Activated CD4-positive, alpha-beta memory T cell treated with anti-CD3 and anti-CD28 coated beads, Interleukin-2, amount 10 ng/mL, durations not matched to agents 7 days and 5 days (primary cell): ENCODE results near the gene TIMM9. TPM values are rescaled to one million over a fixed set of nuclear protein-coding genes. Genes with fewer than 3 reads are reported as not detected.
"Not testable (repeated sequence)": the region's sequence is repeated elsewhere in the genome, so short reads cannot be mapped to it uniquely, and the experiment has no call there.

Experiments used
- CTCF ChIA-PET: fragments of 350-600 bp; sonication (Branson Sonifier 250); formaldehyde crosslinking; loops from one replicate; lab custom pipeline; 2021; ENCODE audit warnings: antibody characterized with exemption, inconsistent platforms; lab: Charles Lee
- POLR2A ChIA-PET: fragments of 350-600 bp; sonication (Branson Sonifier 250); formaldehyde crosslinking; loops from one replicate; lab custom pipeline; 2021; ENCODE audit warnings: antibody characterized with exemption; lab: Charles Lee
- DNase-seq: peaks from one replicate; pipeline ENCODE4 v3.0.0-alpha.2; 2020
- H3K27ac Mint-ChIP-seq: one replicate; pipeline ENCODE4 v1.8.0; 2021; ENCODE audit warnings: mild to moderate bottlenecking, mixed read lengths
- H3K27me3 Mint-ChIP-seq: one replicate; pipeline ENCODE4 v1.8.0; 2021; ENCODE audit warnings: mixed read lengths
- H3K36me3 Mint-ChIP-seq: one replicate; pipeline ENCODE4 v1.8.0; 2021; ENCODE audit warnings: low read depth, mixed read lengths
- H3K4me1 Mint-ChIP-seq: one replicate; pipeline ENCODE4 v1.8.0; 2021; ENCODE audit warnings: mixed read lengths
- H3K4me3 Mint-ChIP-seq: one replicate; pipeline ENCODE4 v1.8.0; 2021; ENCODE audit warnings: mild to moderate bottlenecking, mixed read lengths
- H3K9me3 Mint-ChIP-seq: one replicate; pipeline ENCODE4 v1.8.0; 2021; ENCODE audit warnings: mixed read lengths
- total RNA-seq, 2 experiments: library from RNA; stranded (reverse); gene quantifications; one replicate each; pipeline ENCODE4 v1.2.3, GENCODE V29; 2021

Gene TIMM9
- total RNA-seq, 2 experiments from 2014 or later: 37.5 to 40.3 TPM

- Mint-ChIP-seq H3K9me3 (no peaks in the 10 kb centered on the region), H3K27ac (peak overlapping the region; percentile 50)
- POLR2A ChIA-PET: interaction anchor here (0.8 to 1.7 kb wide), 4 partner anchors 14 to 186 kb away, joined by 3 to 4 read pairs (median 4); partner anchors contain the start of genes ARID4A, PSMA3 and TOMM20L
Observed at GRCh38 chr14:58430156-58430555, 2.8 kb upstream of the TIMM9 start.

GRCh38 chr14:58428118-58428683, 870 bp upstream of the TIMM9 start:
- peak overlapping the region; percentile 97 for H3K27ac Mint-ChIP-seq
- no peaks in the 10 kb centered on the region for H3K9me3 Mint-ChIP-seq
- peak; percentile 23 for DNase-seq
- H3K4me3 Mint-ChIP-seq: peak overlapping the region; percentile 93
- H3K36me3 Mint-ChIP-seq: peaks cover 22% of the 10 kb centered on the region
- CTCF ChIA-PET: interaction anchor here (0.9 to 4.1 kb wide), 3 partner anchors 15 to 184 kb away, joined by 3 to 26 read pairs (median 3); partner anchors contain the start of genes PSMA3 and TOMM20L
- peaks cover 46% of the 10 kb centered on the region for H3K4me1 Mint-ChIP-seq
- POLR2A ChIA-PET: interaction anchor here (0.6 to 2.6 kb wide), 17 partner anchors 10 to 1821 kb away, joined by 3 to 61 read pairs (median 5); partner anchors contain the start of genes ARID4A, DAAM1, JKAMP and L3HYPDH
- no peaks in the 10 kb centered on the region for H3K27me3 Mint-ChIP-seq

More at GRCh38 chr14:58430156-58430555, 2.8 kb upstream of the TIMM9 start:
- Mint-ChIP-seq H3K27me3 (no peaks in the 10 kb centered on the region), H3K4me3 (peak overlapping the region; percentile 7), H3K4me1 (peaks cover 36% of the 10 kb centered on the region), H3K36me3 (peaks cover 23% of the 10 kb centered on the region)
- CTCF ChIA-PET: interaction anchor here (0.9 kb wide), 1 partner anchor 32 kb away, joined by 3 read pairs; no protein-coding TSS in a partner anchor
- DNase-seq: no peak

GRCh38 chr14:58426670-58427280, 556 bp downstream of the TIMM9 start:
- Mint-ChIP-seq H3K4me3 (peak overlapping the region; percentile 93), H3K4me1 (peaks cover 44% of the 10 kb centered on the region), H3K9me3 (no peaks in the 10 kb centered on the region), H3K36me3 (peaks cover 24% of the 10 kb centered on the region), H3K27me3 (no peaks in the 10 kb centered on the region), H3K27ac (peak overlapping the region; percentile 97)
- peak; percentile 47 for DNase-seq
- ChIA-PET POLR2A (interaction anchor here (0.9 to 2.6 kb wide), 21 partner anchors 9 to 1822 kb away, joined by 3 to 61 read pairs (median 4); partner anchors contain the start of genes ACTR10, ARID4A, DAAM1 and PPM1A), CTCF (interaction anchor here (0.8 to 4.1 kb wide), 4 partner anchors 31 to 182 kb away, joined by 3 to 26 read pairs (median 3); partner anchors contain the start of genes ARID4A, PSMA3 and TOMM20L)

DNA sequence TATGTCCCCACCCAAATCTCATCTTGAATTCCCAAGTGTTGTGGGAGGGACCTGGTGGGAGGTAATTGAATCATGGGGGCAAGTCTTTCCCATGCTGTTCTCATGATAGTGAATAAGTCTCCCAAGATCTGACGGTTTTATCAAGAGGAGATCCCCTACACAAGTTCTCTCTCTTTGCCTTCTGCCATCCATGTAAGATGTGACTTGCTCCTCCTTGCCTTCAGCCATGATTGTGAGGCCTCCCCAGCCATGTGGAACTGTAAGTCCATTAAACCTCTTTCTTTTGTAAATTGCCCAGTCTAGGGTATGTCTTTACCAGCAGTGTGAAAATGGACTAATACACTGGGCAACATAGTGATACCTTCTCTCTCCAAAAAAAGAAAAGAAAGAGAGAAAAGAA, 10.4 kb downstream of the TIMM9 start:
- CTCF ChIA-PET: not testable (repeated sequence)
- POLR2A ChIA-PET: interaction anchor here (0.7 kb wide), 1 partner anchor 11 kb away, joined by 3 read pairs; the partner anchor contains the start of genes KIAA0586 and TIMM9
- H3K36me3 Mint-ChIP-seq: peaks cover 58% of the 10 kb centered on the region

GRCh38 chr14:58415636-58416547, 11.4 kb downstream of the TIMM9 start:
- Mint-ChIP-seq H3K27me3 (no peaks in the 10 kb centered on the region), H3K4me3 (no peak overlapping the region), H3K9me3 (no peaks in the 10 kb centered on the region), H3K27ac (no peak overlapping the region), H3K36me3 (peaks cover 55% of the 10 kb centered on the region), H3K4me1 (peaks cover 5% of the 10 kb centered on the region)
- CTCF ChIA-PET: no interaction called here
- POLR2A ChIA-PET: no interaction called here
- no peak for DNase-seq

More for the DNA sequence above, 10.4 kb downstream of the TIMM9 start:
- H3K4me3 Mint-ChIP-seq, H3K9me3 Mint-ChIP-seq, H3K27ac Mint-ChIP-seq, H3K4me1 Mint-ChIP-seq, H3K27me3 Mint-ChIP-seq, DNase-seq: not testable (repeated sequence)

DNA sequence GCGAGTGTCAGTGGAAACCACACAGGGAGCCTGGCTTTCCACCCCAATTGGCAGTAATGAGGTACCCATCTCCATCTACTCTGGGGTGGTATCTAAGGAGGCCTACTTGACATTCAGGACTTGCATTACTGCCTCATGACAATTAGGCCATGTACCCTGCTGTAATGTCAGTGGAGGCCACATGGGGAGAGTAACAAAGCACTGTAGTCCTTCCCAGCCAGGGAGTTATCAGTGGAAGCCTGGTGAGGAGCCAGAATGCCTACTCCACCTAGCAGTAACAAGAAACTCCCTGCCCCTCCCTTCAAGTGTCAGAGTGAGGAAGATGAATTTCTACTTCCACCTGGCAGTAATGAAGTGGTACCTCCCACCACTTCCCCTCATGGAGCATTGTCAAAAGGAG, 12.5 kb downstream of the TIMM9 start:
- ChIA-PET CTCF (no interaction called here), POLR2A (no interaction called here)
- Mint-ChIP-seq H3K36me3 (peaks cover 54% of the 10 kb centered on the region), H3K27ac (no peak overlapping the region), H3K4me3 (no peak overlapping the region), H3K4me1 (peaks cover 5% of the 10 kb centered on the region), H3K27me3 (no peaks in the 10 kb centered on the region), H3K9me3 (no peaks in the 10 kb centered on the region)
- no peak for DNase-seq

DNA sequence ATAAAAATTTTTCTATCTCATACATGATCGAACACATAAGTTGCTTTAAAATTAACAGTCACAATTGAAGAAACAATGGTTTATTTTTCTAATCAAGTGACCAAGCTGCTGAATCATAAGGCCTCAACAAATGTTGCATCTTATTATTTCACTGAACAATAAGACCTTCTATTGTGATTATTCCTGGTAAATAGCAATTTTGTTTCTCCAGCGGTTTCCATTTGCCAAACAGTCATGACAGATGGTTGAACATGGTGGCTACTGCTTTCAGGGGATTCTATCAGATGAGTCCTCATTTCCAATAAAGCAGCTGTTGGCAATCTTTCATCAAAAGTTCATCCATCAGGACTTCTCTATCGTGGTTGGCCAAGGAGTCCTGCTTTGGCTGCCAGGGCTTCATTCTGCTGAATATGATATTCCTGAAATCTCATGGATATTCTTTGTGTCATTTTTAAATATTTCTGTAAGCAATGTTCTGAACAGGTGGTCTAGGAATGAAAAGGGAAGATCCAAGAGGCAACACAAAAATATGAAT, 18.6 kb downstream of the TIMM9 start:
- Mint-ChIP-seq H3K4me3 (no peak overlapping the region), H3K4me1 (no peaks in the 10 kb centered on the region), H3K9me3 (no peaks in the 10 kb centered on the region), H3K27me3 (no peaks in the 10 kb centered on the region), H3K27ac (no peak overlapping the region), H3K36me3 (peaks cover 29% of the 10 kb centered on the region)
- POLR2A ChIA-PET: no interaction called here
- DNase-seq: no peak
- CTCF ChIA-PET: interaction anchor here (1.0 kb wide), 1 partner anchor 13 kb away, joined by 3 read pairs; the partner anchor contains the start of gene TOMM20L

GRCh38 chr14:58401587-58401986, 25.7 kb downstream of the TIMM9 start:
- peaks cover 3% of the 10 kb centered on the region for H3K4me1 Mint-ChIP-seq
- H3K4me3 Mint-ChIP-seq: no peak overlapping the region
- ChIA-PET POLR2A (interaction anchor here (1.5 kb wide), 1 partner anchor 9 kb away, joined by 3 read pairs; no protein-coding TSS in a partner anchor), CTCF (no interaction called here)
- H3K27me3 Mint-ChIP-seq: no peaks in the 10 kb centered on the region
- DNase-seq: no peak
- no peaks in the 10 kb centered on the region for H3K9me3 Mint-ChIP-seq
- H3K36me3 Mint-ChIP-seq: peaks cover under 1% of the 10 kb centered on the region
- H3K27ac Mint-ChIP-seq: no peak overlapping the region

GRCh38 chr14:58398895-58399294, 28.4 kb downstream of the TIMM9 start:
- Mint-ChIP-seq H3K27me3 (no peaks in the 10 kb centered on the region), H3K9me3 (no peaks in the 10 kb centered on the region), H3K27ac (no peak overlapping the region), H3K4me3 (no peak overlapping the region), H3K4me1 (peaks cover 13% of the 10 kb centered on the region), H3K36me3 (no peaks in the 10 kb centered on the region)
- POLR2A ChIA-PET: interaction anchor here (4.2 kb wide), 1 partner anchor 28 kb away, joined by 32 read pairs; the partner anchor contains the start of genes KIAA0586 and TIMM9
- no peak for DNase-seq
- CTCF ChIA-PET: no interaction called here

DNA sequence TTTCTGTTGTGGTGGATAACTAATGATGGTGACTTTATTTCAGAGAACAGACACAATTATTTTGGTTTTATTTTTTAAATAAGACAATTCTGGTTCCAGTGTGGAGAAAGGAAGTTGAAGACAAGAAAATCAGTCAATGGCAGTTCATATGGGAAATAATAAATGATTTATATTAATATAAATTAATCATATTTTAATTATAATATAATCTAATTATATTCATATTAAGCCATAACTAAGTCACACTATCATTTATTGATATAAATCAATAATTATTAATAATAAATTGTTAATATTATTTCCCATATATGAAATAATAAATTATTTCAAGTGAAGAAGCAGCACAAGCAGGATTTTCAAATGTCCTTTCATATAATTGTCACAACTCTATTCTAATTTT, 28.8 kb downstream of the TIMM9 start:
- Mint-ChIP-seq H3K36me3 (no peaks in the 10 kb centered on the region), H3K27ac (no peak overlapping the region), H3K9me3 (no peaks in the 10 kb centered on the region), H3K4me1 (peaks cover 13% of the 10 kb centered on the region), H3K27me3 (no peaks in the 10 kb centered on the region), H3K4me3 (no peak overlapping the region)
- DNase-seq: no peak
- POLR2A ChIA-PET: interaction anchor here (4.2 kb wide), 1 partner anchor 29 kb away, joined by 32 read pairs; the partner anchor contains the start of genes KIAA0586 and TIMM9
- CTCF ChIA-PET: interaction anchor here (1.0 kb wide), 1 partner anchor 32 kb away, joined by 3 read pairs; no protein-coding TSS in a partner anchor

DNA sequence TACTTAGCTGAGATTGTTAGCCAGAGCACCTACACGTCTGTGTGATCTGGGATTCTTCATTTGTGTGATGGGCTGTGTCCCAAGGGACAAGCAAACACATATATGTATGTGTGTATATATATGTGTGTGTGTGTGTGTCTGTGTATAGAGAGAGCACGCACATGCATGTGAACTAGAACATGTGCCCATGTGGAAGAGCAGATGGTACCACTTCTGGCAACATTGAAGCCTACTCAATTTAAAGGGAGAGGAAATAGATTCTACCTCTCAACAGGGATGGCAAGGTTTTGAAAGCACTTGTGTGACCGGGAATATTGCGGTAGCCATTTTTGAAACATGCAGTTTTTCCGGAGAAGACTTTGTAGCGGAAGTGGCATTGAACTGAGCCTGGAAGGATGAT, 30.2 kb downstream of the TIMM9 start:
- Mint-ChIP-seq H3K36me3 (no peaks in the 10 kb centered on the region), H3K27ac (no peak overlapping the region), H3K4me3 (peak overlapping the region; percentile 27), H3K4me1 (peaks cover 13% of the 10 kb centered on the region), H3K9me3 (no peaks in the 10 kb centered on the region), H3K27me3 (no peaks in the 10 kb centered on the region)
- ChIA-PET CTCF (interaction anchor here (1.0 to 2.9 kb wide), 6 partner anchors 9 to 99 kb away, joined by 4 to 27 read pairs (median 14); partner anchors contain the start of genes ARID4A, KIAA0586 and TIMM9), POLR2A (interaction anchor here (1.9 to 4.2 kb wide), 2 partner anchors 26 to 30 kb away, joined by 5 to 32 read pairs; partner anchors contain the start of genes KIAA0586 and TIMM9)
- DNase-seq: no peak
